H1 (cell line): ENCODE measurements around the gene RAB33A. TPM values are rescaled to one million over a fixed set of nuclear protein-coding genes. Genes with fewer than 3 reads are reported as not detected.

Source experiments
- CTCF ChIA-PET: fragments of 300-600 bp; sonication (Branson Sonifier 250); formaldehyde crosslinking; loops from one replicate; lab custom pipeline; 2021; ENCODE audit not compliant: partially characterized antibody; lab: Charles Lee
- POLR2A ChIA-PET: fragments of 300-600 bp; sonication (Branson Sonifier 250); formaldehyde crosslinking; loops from one replicate; lab custom pipeline; 2021; ENCODE audit warnings: inconsistent platforms; ENCODE audit not compliant: partially characterized antibody; lab: Charles Lee
- DNase-seq, 2 experiments: peaks; one replicate each; pipeline versions ENCODE4 v3.0.0 to v3.0.0-alpha.2; 2010 to 2022; ENCODE audit warnings: low spot score in 2 of 2, low read depth in 1 of 2, mixed read lengths in 1 of 2
- FAIRE-seq: peaks from 2 replicates; lab custom pipeline; 2011; peaks lifted over from hg19 to GRCh38; lab: Jason Lieb, UNC
- H2AFZ ChIP-seq: 2 replicates; pipeline ENCODE4 v1.8.1; 2012; ENCODE audit warnings: low read length, inconsistent platforms
- H2AK5ac ChIP-seq: 2 replicates; pipeline ENCODE4 v1.6.1; 2013; ENCODE audit warnings: low read depth, low read length
- H2BK120ac ChIP-seq: replicated peaks from 2 replicates; pipeline ENCODE3; 2013; ENCODE audit warnings: low read depth, low read length, inconsistent platforms
- H2BK12ac ChIP-seq: 2 replicates; pipeline ENCODE4 v1.6.1; 2013; ENCODE audit warnings: low read depth, low read length
- H2BK15ac ChIP-seq: 2 replicates; pipeline ENCODE4 v1.6.1; 2013; ENCODE audit warnings: low read length
- H2BK20ac ChIP-seq: 2 replicates; pipeline ENCODE4 v1.6.1; 2013; ENCODE audit warnings: low read length
- H2BK5ac ChIP-seq: 2 replicates; pipeline ENCODE4 v1.6.1; 2013; ENCODE audit warnings: low read depth, low read length
- H3K14ac ChIP-seq: 2 replicates; pipeline ENCODE4 v1.6.1; 2013; ENCODE audit warnings: inconsistent platforms; ENCODE audit not compliant: insufficient read length
- H3K18ac ChIP-seq: 2 replicates; pipeline ENCODE4 v1.6.1; 2013; ENCODE audit warnings: low read length; ENCODE audit errors: extremely low read depth
- H3K23ac ChIP-seq: 2 replicates; pipeline ENCODE4 v1.6.1; 2013; ENCODE audit warnings: inconsistent platforms; ENCODE audit not compliant: insufficient read length
- H3K23me2 ChIP-seq: 2 replicates; pipeline ENCODE4 v1.6.1; 2013; ENCODE audit warnings: low read depth, low read length
- H3K27ac ChIP-seq: 2 replicates; pipeline ENCODE4 v1.6.1; 2011; ENCODE audit warnings: low read depth, low read length, inconsistent platforms
- H3K27me3 ChIP-seq, 4 experiments: replicated peaks in 1 of 4; 1 replicate in 1 of 4; 2 replicates in 3 of 4; pipeline versions ENCODE4 v1.6.1 to v1.8.1; 2011 to 2013; ENCODE audit warnings: low read length in 3 of 4, mild to moderate bottlenecking in 3 of 4, inconsistent platforms in 2 of 4, mixed read lengths in 2 of 4, moderate library complexity in 1 of 4; ENCODE audit not compliant: control insufficient read depth in 3 of 4, insufficient read depth in 3 of 4; ENCODE audit errors: extremely low read depth in 1 of 4
- H3K36me3 ChIP-seq, 4 experiments: 2 replicates each; pipeline versions ENCODE4 v1.6.1 to v1.8.1; 2011 to 2013; ENCODE audit warnings: mild to moderate bottlenecking in 4 of 4, low read length in 3 of 4, moderate library complexity in 2 of 4, control low read depth in 1 of 4, inconsistent platforms in 1 of 4; ENCODE audit not compliant: insufficient read depth in 4 of 4, control insufficient read depth in 2 of 4
- H3K4ac ChIP-seq: replicated peaks from 2 replicates; pipeline ENCODE3; 2013; ENCODE audit warnings: low read length, low read depth, mixed read lengths, inconsistent platforms; ENCODE audit not compliant: insufficient read length
- H3K4me1 ChIP-seq, 4 experiments: replicated peaks in 1 of 4; 1 replicate in 1 of 4; 2 replicates in 3 of 4; pipeline versions ENCODE4 v1.6.1 to v1.8.1; 2011 to 2013; ENCODE audit warnings: low read length in 3 of 4, inconsistent platforms in 2 of 4, mixed read lengths in 1 of 4; ENCODE audit not compliant: insufficient read depth in 4 of 4, control insufficient read depth in 3 of 4
- H3K4me2 ChIP-seq, 2 experiments: 2 replicates each; pipeline versions ENCODE4 v1.6.1 to v1.8.1; 2011 to 2013; ENCODE audit warnings: low read depth in 2 of 2, low read length in 2 of 2, control low read depth in 1 of 2, inconsistent platforms in 1 of 2, mild to moderate bottlenecking in 1 of 2; ENCODE audit not compliant: insufficient read depth in 1 of 2
- H3K4me3 ChIP-seq, 4 experiments: fragments of 200-600, 300-600 bp in 1 of 4; sonication (generic), shearing (Covaris generic), sonication (Bioruptor Twin) in 1 of 4; 2 replicates each; pipeline versions ENCODE4 v1.5.1 to v1.8.1; 2011 to 2016; ENCODE audit warnings: low read length in 4 of 4, low read depth in 3 of 4, control low read depth in 2 of 4, inconsistent platforms in 2 of 4, mild to moderate bottlenecking in 2 of 4, mixed read lengths in 1 of 4, moderate library complexity in 1 of 4; ENCODE audit not compliant: insufficient read depth in 2 of 4; ENCODE audit errors: extremely low read depth in 1 of 4
- H3K56ac ChIP-seq: replicated peaks from 2 replicates; pipeline ENCODE3; 2013; ENCODE audit warnings: low read depth, mild to moderate bottlenecking, mixed read lengths, low read length, inconsistent platforms; ENCODE audit not compliant: insufficient read length
- H3K79me1 ChIP-seq: 2 replicates; pipeline ENCODE4 v1.6.1; 2013; ENCODE audit warnings: low read depth, low read length, control low read depth
- H3K79me2 ChIP-seq, 2 experiments: 2 replicates each; pipeline versions ENCODE4 v1.6.1 to v1.8.1; 2012 to 2013; ENCODE audit warnings: low read length in 2 of 2, mild to moderate bottlenecking in 2 of 2, inconsistent platforms in 1 of 2; ENCODE audit not compliant: insufficient read depth in 2 of 2, control insufficient read depth in 1 of 2
- H3K9ac ChIP-seq, 4 experiments: replicated peaks in 1 of 4; 1 replicate in 1 of 4; 2 replicates in 3 of 4; pipeline versions ENCODE4 v1.6.1 to v1.8.1; 2011 to 2013; ENCODE audit warnings: low read depth in 3 of 4, low read length in 3 of 4, control low read depth in 2 of 4, mild to moderate bottlenecking in 2 of 4, moderate library complexity in 2 of 4, inconsistent platforms in 1 of 4; ENCODE audit errors: extremely low read depth in 1 of 4
- H3K9me3 ChIP-seq, 2 experiments: 2 replicates each; pipeline versions ENCODE4 v1.6.1 to v1.8.1; 2012 to 2013; ENCODE audit warnings: mild to moderate bottlenecking in 2 of 2, moderate library complexity in 2 of 2, control low read depth in 1 of 2, inconsistent platforms in 1 of 2, low read depth in 1 of 2, low read length in 1 of 2, mixed read lengths in 1 of 2; ENCODE audit not compliant: insufficient read depth in 2 of 2
- H4K20me1 ChIP-seq, 2 experiments: replicated peaks in 1 of 2; 2 replicates each; pipeline versions ENCODE3 to v1.8.1; 2011 to 2013; ENCODE audit warnings: inconsistent platforms in 2 of 2, low read length in 2 of 2, mild to moderate bottlenecking in 1 of 2; ENCODE audit not compliant: insufficient read depth in 2 of 2, control insufficient read depth in 1 of 2
- H4K5ac ChIP-seq: 2 replicates; pipeline ENCODE4 v1.6.1; 2013; ENCODE audit warnings: low read length, low read depth, mixed read lengths, inconsistent platforms; ENCODE audit not compliant: insufficient read length
- H4K8ac ChIP-seq: 2 replicates; pipeline ENCODE4 v1.8.0; 2013; ENCODE audit warnings: mild to moderate bottlenecking, moderate library complexity, low read length, inconsistent platforms; ENCODE audit not compliant: insufficient read depth; ENCODE audit errors: extremely low read depth
- H4K91ac ChIP-seq: replicated peaks from 2 replicates; pipeline ENCODE3; 2013; ENCODE audit warnings: low read length, mixed read lengths, inconsistent platforms; ENCODE audit not compliant: insufficient read length
- CEBPB ChIP-seq: IDR thresholded peaks from 2 replicates; pipeline ENCODE4 v1.6.1; 2012; ENCODE audit warnings: low read depth, low read length
- FOSL1 ChIP-seq: IDR thresholded peaks from 2 replicates; pipeline ENCODE4 v1.6.1; 2011; ENCODE audit warnings: mild to moderate bottlenecking, low read depth, low read length, moderate library complexity; ENCODE audit not compliant: insufficient read depth
- GTF2F1 ChIP-seq: IDR thresholded peaks from 2 replicates; pipeline ENCODE4 v1.6.1; 2012; ENCODE audit warnings: low read depth, low read length, improper control_type of control experiment, borderline replicate concordance
- JUN ChIP-seq: IDR thresholded peaks from 2 replicates; pipeline ENCODE4 v1.6.1; 2011; ENCODE audit warnings: low read depth, mild to moderate bottlenecking, improper control_type of control experiment, low read length
- KDM4A ChIP-seq: IDR thresholded peaks from one replicate; pipeline ENCODE4 v1.7.1; 2012; ENCODE audit warnings: low read depth, mild to moderate bottlenecking, moderate library complexity, low read length, inconsistent platforms; ENCODE audit not compliant: severe bottlenecking
- MAFK ChIP-seq: IDR thresholded peaks from 2 replicates; pipeline ENCODE4 v1.6.1; 2012; ENCODE audit warnings: low read depth, mild to moderate bottlenecking, improper control_type of control experiment, low read length
- RXRA ChIP-seq: IDR thresholded peaks from 2 replicates; pipeline ENCODE4 v1.6.1; 2011; ENCODE audit warnings: low read depth, mild to moderate bottlenecking, low read length, moderate library complexity; ENCODE audit not compliant: insufficient read depth
- SIN3A ChIP-seq, 2 experiments: IDR thresholded peaks in 1 of 2; conservative IDR thresholded peaks in 1 of 2; 2 replicates each; pipeline ENCODE4 v1.6.1; 2011 to 2012; ENCODE audit warnings: low read length in 2 of 2, improper control_type of control experiment in 1 of 2, low read depth in 1 of 2, mild to moderate bottlenecking in 1 of 2
- SRF ChIP-seq: IDR thresholded peaks from 2 replicates; pipeline ENCODE4 v1.6.1; 2011; ENCODE audit warnings: mild to moderate bottlenecking, low read depth, low read length, moderate library complexity
- TAF1 ChIP-seq: IDR thresholded peaks from 2 replicates; pipeline ENCODE4 v1.6.1; 2011; ENCODE audit warnings: mild to moderate bottlenecking, low read depth, low read length
- WGBS, 2 experiments: shearing (Covaris generic) in 1 of 2; methylation state at CpG; one replicate each; pipeline versions ENCODE4 v1.1.6 to v1.1.7; 2013 to 2015; ENCODE audit warnings: low lambda C conversion rate in 2 of 2, mixed read lengths in 2 of 2, inconsistent platforms in 1 of 2, low coverage in 1 of 2, missing lambda C conversion rate in 1 of 2; ENCODE audit not compliant: insufficient replicate concordance in 2 of 2, insufficient coverage in 1 of 2, insufficient read length in 1 of 2; ENCODE audit errors: extremely low coverage in 1 of 2, missing lambda C conversion rate in 1 of 2; 5-methylcytosine and 5-hydroxymethylcytosine counted together
- polyA plus RNA-seq, 7 experiments: library from polyadenylated mRNA; depleted of rRNA in 3 of 7; stranded (reverse) in 5 of 7; unstranded in 2 of 7; fragments of >200 nt in 5 of 7; fragments of 200-250 nt in 2 of 7; gene quantifications; 1 replicate in 5 of 7; 2 replicates in 1 of 7; 4 replicates in 1 of 7; pipeline versions ENCODE4 v1.2.1 to v1.2.3, GENCODE V29; 2011 to 2013; ENCODE audit warnings: missing spikeins in 2 of 7, mixed read lengths in 2 of 7
- total RNA-seq: library from RNA; stranded (reverse); fragmentation: NEBNext Ultra II Directional; extraction: Animal tissue kit (Norgen Biotek cat#: 25700); gene quantifications from 2 replicates; pipeline ENCODE4 v1.2.1, GENCODE V29; 2021
- TF ChIP-seq, protein P1 (sequence below): IDR thresholded peaks from 2 replicates; pipeline ENCODE4 v1.6.1; 2011; ENCODE audit warnings: low read depth, mild to moderate bottlenecking, low read length; ENCODE audit not compliant: insufficient read depth

The RAB33A gene
- total and polyA plus RNA-seq, 2 of the 8 experiments (the other 6 are each of a cell fraction or from before 2014, with no cell fraction given), result 2.8 to 4.6 TPM

DNA sequence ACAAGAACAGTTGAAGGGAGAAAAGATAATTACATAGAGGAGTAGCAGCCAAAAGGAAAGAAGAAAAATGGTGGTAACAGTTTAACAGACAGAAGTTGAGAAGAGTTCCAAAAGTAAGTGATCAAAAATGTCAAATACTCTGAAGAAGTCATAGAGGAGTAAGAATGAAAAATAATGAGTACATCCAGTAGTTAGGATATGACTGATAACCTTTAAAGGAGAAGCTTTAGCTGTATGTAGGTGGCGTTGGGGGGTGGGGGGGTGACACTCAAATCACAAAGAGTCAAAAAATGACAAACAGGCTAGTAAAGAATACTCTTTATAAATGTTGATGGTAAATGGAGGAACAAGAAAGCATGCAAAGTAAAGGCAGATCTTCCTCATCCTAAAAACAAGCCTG lies 40.6 kb downstream of the RAB33A start:
- H3K4me1 ChIP-seq, result no peaks in the 10 kb centered on the region
- H2BK12ac ChIP-seq, result no peak overlapping the region
- H3K9ac ChIP-seq, result no peak overlapping the region
- DNase-seq (no peak), FAIRE-seq (no peak)
- peaks cover 0 to 45% (median 17%) of the 10 kb centered on the region in 4 experiments; a peak in 5 of 8 replicates for H3K36me3 ChIP-seq
- no peak overlapping the region for H3K56ac ChIP-seq
- no peak overlapping the region for H4K5ac ChIP-seq
- H4K91ac ChIP-seq, result no peak overlapping the region
- H3K4me2 ChIP-seq, result no peak overlapping the region
- no peak overlapping the region for H2BK15ac ChIP-seq
- TF ChIP-seq CEBPB (no peak), RXRA (no peak), MAFK (no peak), FOSL1 (no peak), GTF2F1 (no peak), SRF (no peak), JUN (no peak), SIN3A (conservative IDR thresholded peaks at IDR 0.05 in 1 of 2, IDR thresholded peaks at IDR 0.05 in 1 of 2; ENCODE audit: low read depth in 1 of 2, low read length in 2 of 2) (no peak), KDM4A (no peak), TAF1 (no peak)
- TF ChIP-seq, protein P1, sequence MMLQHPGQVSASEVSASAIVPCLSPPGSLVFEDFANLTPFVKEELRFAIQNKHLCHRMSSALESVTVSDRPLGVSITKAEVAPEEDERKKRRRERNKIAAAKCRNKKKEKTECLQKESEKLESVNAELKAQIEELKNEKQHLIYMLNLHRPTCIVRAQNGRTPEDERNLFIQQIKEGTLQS, result no peak
- no peak overlapping the region for H3K27ac ChIP-seq
- H3K18ac ChIP-seq, result no peak overlapping the region
- H2AFZ ChIP-seq, result no peak overlapping the region
- H3K4me3 ChIP-seq, result no peak overlapping the region
- CTCF ChIA-PET, result no interaction called here
- H3K14ac ChIP-seq, result no peak overlapping the region
- H2BK120ac ChIP-seq, result no peak overlapping the region
- H3K23me2 ChIP-seq, result no peaks in the 10 kb centered on the region
- no peak overlapping the region for H2AK5ac ChIP-seq
- no peaks in the 10 kb centered on the region for H3K79me2 ChIP-seq
- peaks cover 0 to 1% of the 10 kb centered on the region in 2 experiments for H4K20me1 ChIP-seq
- no peak overlapping the region for H3K23ac ChIP-seq
- H3K4ac ChIP-seq, result no peak overlapping the region
- WGBS, 2 experiments, result 100% methylated on average over 1 of the region's 1 CpG; no CpG with 5 or more reads in 1 of the 2 experiments
- H4K8ac ChIP-seq, result no peak overlapping the region
- H2BK20ac ChIP-seq, result no peak overlapping the region
- no peaks in the 10 kb centered on the region for H3K9me3 ChIP-seq
- no peaks in the 10 kb centered on the region for H3K79me1 ChIP-seq
- POLR2A ChIA-PET, result no interaction called here
- H3K27me3 ChIP-seq, result no peaks in the 10 kb centered on the region
- H2BK5ac ChIP-seq, result no peak overlapping the region
